Measurements from ENCODE around the gene DOCK4.

DOCK4 gene

DNA sequence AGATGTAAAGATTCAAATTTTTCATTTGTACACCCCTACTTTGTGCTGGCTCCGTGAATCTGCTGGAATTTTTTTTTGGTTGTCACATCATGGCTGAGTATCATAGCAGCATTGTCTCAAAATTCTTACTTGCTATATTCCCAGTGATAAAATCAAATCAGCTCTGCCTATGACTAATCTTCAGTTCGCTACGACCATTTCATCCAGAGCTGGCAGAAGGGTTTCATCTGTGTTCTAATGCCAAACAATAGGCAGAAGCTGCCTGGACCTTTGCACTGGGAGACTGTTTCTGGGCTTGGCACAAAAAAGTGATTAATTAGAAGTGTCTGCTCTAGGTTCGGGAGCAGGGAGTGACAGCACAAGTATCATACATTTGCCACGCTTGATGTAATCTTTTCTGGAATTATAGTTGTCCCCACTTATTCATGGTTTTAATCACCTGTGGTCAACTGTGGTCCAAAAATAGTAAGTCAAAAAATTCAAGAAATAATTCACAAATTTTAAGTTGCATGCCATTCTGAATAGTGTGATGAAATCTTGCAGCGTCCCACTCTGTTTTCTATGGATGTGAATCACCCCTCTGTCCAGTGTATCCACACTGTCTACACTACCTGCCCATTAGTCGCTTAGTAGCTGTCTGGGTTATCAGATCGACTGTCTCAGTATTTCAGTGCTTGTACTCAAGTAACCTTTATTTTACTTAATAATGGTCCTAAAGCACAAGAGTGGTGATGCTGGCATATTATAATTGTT is 523.4 kb downstream of the DOCK4 start:
- DNase-seq = no peak
- Histone ChIP-seq H3K36me3 (no peaks in the 10 kb centered on the region), H3K27ac (no peak overlapping the region), H3K9me3 (ENCODE audit: severe bottlenecking) (no peaks in the 10 kb centered on the region), H3K4me3 (ENCODE audit: low read depth, low read length) (no peak overlapping the region), H3K27me3 (ENCODE audit: insufficient read depth, low read depth, severe bottlenecking) (no peaks in the 10 kb centered on the region)
- TF ChIP-seq, protein P1, sequence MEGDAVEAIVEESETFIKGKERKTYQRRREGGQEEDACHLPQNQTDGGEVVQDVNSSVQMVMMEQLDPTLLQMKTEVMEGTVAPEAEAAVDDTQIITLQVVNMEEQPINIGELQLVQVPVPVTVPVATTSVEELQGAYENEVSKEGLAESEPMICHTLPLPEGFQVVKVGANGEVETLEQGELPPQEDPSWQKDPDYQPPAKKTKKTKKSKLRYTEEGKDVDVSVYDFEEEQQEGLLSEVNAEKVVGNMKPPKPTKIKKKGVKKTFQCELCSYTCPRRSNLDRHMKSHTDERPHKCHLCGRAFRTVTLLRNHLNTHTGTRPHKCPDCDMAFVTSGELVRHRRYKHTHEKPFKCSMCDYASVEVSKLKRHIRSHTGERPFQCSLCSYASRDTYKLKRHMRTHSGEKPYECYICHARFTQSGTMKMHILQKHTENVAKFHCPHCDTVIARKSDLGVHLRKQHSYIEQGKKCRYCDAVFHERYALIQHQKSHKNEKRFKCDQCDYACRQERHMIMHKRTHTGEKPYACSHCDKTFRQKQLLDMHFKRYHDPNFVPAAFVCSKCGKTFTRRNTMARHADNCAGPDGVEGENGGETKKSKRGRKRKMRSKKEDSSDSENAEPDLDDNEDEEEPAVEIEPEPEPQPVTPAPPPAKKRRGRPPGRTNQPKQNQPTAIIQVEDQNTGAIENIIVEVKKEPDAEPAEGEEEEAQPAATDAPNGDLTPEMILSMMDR (IDR thresholded peaks at IDR 0.05; ENCODE audit: low read depth, low read length) = no peak

DNA sequence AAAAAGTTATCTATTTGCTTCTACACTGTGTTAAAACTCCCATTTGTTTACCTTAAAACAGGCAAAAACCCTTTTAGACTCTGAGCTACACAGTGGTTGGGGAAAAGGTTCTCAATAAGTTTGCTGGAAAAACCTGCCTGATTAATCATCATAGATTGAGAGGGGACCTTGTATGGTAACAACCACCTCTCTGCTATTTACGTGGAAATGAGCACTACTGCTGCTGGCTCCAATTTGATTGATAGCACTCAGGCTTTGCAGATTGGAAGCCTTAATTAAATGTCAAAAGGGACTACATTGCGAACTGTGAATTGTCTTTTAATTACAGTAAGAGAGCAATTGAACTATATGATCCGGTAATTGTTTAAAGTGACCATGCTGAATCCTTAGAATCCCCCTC is 525.0 kb downstream of the DOCK4 start:
- no peaks in the 10 kb centered on the region for H3K27me3 ChIP-seq (ENCODE audit: insufficient read depth, low read depth, severe bottlenecking)
- TF ChIP-seq, protein P1 (IDR thresholded peaks at IDR 0.05; ENCODE audit: low read depth, low read length) = no peak
- H3K9me3 ChIP-seq (ENCODE audit: severe bottlenecking) = no peaks in the 10 kb centered on the region
- H3K27ac ChIP-seq = no peak overlapping the region
- no peak overlapping the region for H3K4me3 ChIP-seq (ENCODE audit: low read depth, low read length)
- no peaks in the 10 kb centered on the region for H3K36me3 ChIP-seq
- DNase-seq = no peak

- no peak overlapping the region for H3K4me3 ChIP-seq (ENCODE audit: low read depth, low read length)
- H3K27me3 ChIP-seq (ENCODE audit: insufficient read depth, low read depth, severe bottlenecking) = no peaks in the 10 kb centered on the region
- H3K9me3 ChIP-seq (ENCODE audit: severe bottlenecking) = no peaks in the 10 kb centered on the region
- no peak overlapping the region for H3K27ac ChIP-seq
- TF ChIP-seq, protein P1 (IDR thresholded peaks at IDR 0.05; ENCODE audit: low read depth, low read length) = no peak
- no peak for DNase-seq
- H3K36me3 ChIP-seq = no peaks in the 10 kb centered on the region
Measured at GRCh38 chr7:111678986-111679385, 527.2 kb downstream of the DOCK4 start.

DNA sequence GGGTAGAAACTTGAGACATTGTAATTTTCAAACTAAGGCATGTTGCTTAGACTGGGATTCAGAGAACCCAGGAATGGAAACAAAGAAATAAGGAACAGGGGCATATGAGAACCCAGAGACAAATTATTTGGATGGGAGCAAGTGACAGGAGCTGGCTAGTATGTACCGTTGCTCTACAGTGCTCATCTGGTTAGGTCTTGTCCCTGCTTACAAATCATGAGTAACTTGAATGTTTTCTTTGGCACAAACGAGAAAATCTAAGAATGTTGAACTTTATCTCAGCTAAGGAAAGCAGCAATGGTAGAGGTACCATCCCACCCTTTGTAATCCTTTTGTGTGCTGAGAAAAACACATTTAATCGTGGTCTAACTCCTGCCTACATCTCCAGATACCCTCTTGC is 527.9 kb downstream of the DOCK4 start:
- TF ChIP-seq, protein P1 (IDR thresholded peaks at IDR 0.05; ENCODE audit: low read depth, low read length) = no peak

GRCh38 chr7:111677848-111678247 is 528.4 kb downstream of the DOCK4 start:
- no peak overlapping the region for H3K4me3 ChIP-seq (ENCODE audit: low read depth, low read length)
- no peaks in the 10 kb centered on the region for H3K36me3 ChIP-seq
- DNase-seq = no peak
- no peak overlapping the region for H3K27ac ChIP-seq
- TF ChIP-seq, protein P1 (IDR thresholded peaks at IDR 0.05; ENCODE audit: low read depth, low read length) = no peak
- H3K27me3 ChIP-seq (ENCODE audit: insufficient read depth, low read depth, severe bottlenecking) = no peaks in the 10 kb centered on the region
- no peaks in the 10 kb centered on the region for H3K9me3 ChIP-seq (ENCODE audit: severe bottlenecking)

More for the DNA sequence above, 527.9 kb downstream of the DOCK4 start:
- Histone ChIP-seq H3K4me3 (ENCODE audit: low read depth, low read length) (no peak overlapping the region), H3K36me3 (no peaks in the 10 kb centered on the region), H3K9me3 (ENCODE audit: severe bottlenecking) (no peaks in the 10 kb centered on the region), H3K27me3 (ENCODE audit: insufficient read depth, low read depth, severe bottlenecking) (no peaks in the 10 kb centered on the region), H3K27ac (no peak overlapping the region)
- DNase-seq = no peak

GRCh38 chr7:111676811-111677210 is 529.4 kb downstream of the DOCK4 start:
- H3K36me3 ChIP-seq = no peaks in the 10 kb centered on the region
- DNase-seq = peak; percentile 18
- TF ChIP-seq, protein P1 (IDR thresholded peaks at IDR 0.05; ENCODE audit: low read depth, low read length) = no peak
- no peaks in the 10 kb centered on the region for H3K27me3 ChIP-seq (ENCODE audit: insufficient read depth, low read depth, severe bottlenecking)
- H3K9me3 ChIP-seq (ENCODE audit: severe bottlenecking) = no peaks in the 10 kb centered on the region
- peak overlapping the region; percentile 25 for H3K27ac ChIP-seq
- H3K4me3 ChIP-seq (ENCODE audit: low read depth, low read length) = no peak overlapping the region

All from WERI-Rb-1 (cell line).